AG04450 (cell line): ENCODE results near the gene SELENOI. TPM values are rescaled to one million over a fixed set of nuclear protein-coding genes. Genes with fewer than 3 reads are reported as not detected.

ENCODE experiments used
- CTCF ChIA-PET: fragments of 300-600, 350-600 bp; formaldehyde crosslinking; extraction: SDS; loops from one replicate; lab custom pipeline; 2022; ENCODE audit warnings: antibody characterized with exemption, inconsistent platforms; lab: Charles Lee
- POLR2A ChIA-PET: fragments of 350-600 bp; formaldehyde crosslinking; extraction: SDS; loops from one replicate; lab custom pipeline; 2021; ENCODE audit warnings: antibody characterized with exemption, inconsistent platforms; lab: Yijun Ruan, JAX
- DNase-seq: peaks from one replicate; pipeline ENCODE4 v3.0.0-alpha.2; 2011; ENCODE audit warnings: low read depth, low spot score
- H3K27ac ChIP-seq: one replicate; pipeline ENCODE4 v1.5.1; 2012; ENCODE audit warnings: low read depth, low read length, control low read depth
- H3K27me3 ChIP-seq: one replicate; pipeline ENCODE4 v1.6.0; 2012; ENCODE audit warnings: low read length; ENCODE audit not compliant: control insufficient read depth, insufficient read depth
- H3K4me3 ChIP-seq: 2 replicates; pipeline ENCODE4 v1.5.1; 2011; ENCODE audit warnings: mild to moderate bottlenecking, low read depth, low read length, control low read depth
- H3K9me3 ChIP-seq: 2 replicates; pipeline ENCODE4 v1.5.1; 2012; ENCODE audit warnings: low read length; ENCODE audit not compliant: control insufficient read depth, insufficient read depth
- CTCF ChIP-seq: IDR thresholded peaks from 2 replicates; pipeline ENCODE4 v1.5.1; 2011; ENCODE audit warnings: low read depth, low read length, control low read depth, inconsistent platforms
- polyA plus RNA-seq: library from polyadenylated mRNA; depleted of rRNA; stranded (reverse); fragments of >200 nt; gene quantifications from 2 replicates; pipeline ENCODE4 v1.2.3, GENCODE V29; 2011

The SELENOI gene
- polyA plus RNA-seq, 1 experiment, result 10.9 TPM

GRCh38 chr2:26423750-26424149 is 77.8 kb downstream of the SELENOI start:
- ChIA-PET POLR2A (no interaction called here), CTCF (no interaction called here)
- DNase-seq, result no peak
- Histone ChIP-seq H3K9me3 (no peaks in the 10 kb centered on the region), H3K27me3 (peaks cover 13% of the 10 kb centered on the region), H3K27ac (no peak overlapping the region), H3K4me3 (no peak overlapping the region)
- TF ChIP-seq CTCF, result no peak

GRCh38 chr2:26424221-26424620 is 78.3 kb downstream of the SELENOI start:
- Histone ChIP-seq H3K27ac (no peak overlapping the region), H3K4me3 (no peak overlapping the region), H3K9me3 (no peaks in the 10 kb centered on the region), H3K27me3 (peaks cover 13% of the 10 kb centered on the region)
- TF ChIP-seq CTCF, result no peak
- DNase-seq, result no peak
- ChIA-PET POLR2A (interaction anchor here (0.6 kb wide), 1 partner anchor 118 kb away, joined by 3 read pairs; no protein-coding TSS in a partner anchor), CTCF (no interaction called here)

DNA sequence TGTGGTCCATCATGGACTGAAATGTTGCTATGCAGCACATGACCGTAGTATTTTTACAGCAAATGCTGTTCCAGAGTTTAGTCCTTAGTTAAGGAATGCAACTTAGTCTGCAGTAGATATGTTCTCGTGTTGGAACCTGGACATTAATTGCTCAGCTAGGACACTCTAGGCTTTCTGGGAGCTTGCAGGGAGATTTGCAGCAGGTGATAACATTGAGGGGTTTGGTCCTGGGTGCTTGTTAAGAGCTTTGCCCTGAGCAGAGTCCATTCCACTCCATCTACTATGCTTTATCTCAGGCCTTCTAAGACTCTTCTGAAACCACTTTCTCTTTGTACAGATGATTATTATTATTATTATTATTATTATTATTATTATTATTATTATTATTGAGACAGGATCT is 82.9 kb downstream of the SELENOI start:
- H3K27ac ChIP-seq, result no peak overlapping the region
- no peaks in the 10 kb centered on the region for H3K9me3 ChIP-seq
- ChIA-PET CTCF (no interaction called here), POLR2A (no interaction called here)
- TF ChIP-seq CTCF, result no peak
- no peak for DNase-seq
- H3K27me3 ChIP-seq, result peaks cover 16% of the 10 kb centered on the region
- H3K4me3 ChIP-seq, result no peak overlapping the region

DNA sequence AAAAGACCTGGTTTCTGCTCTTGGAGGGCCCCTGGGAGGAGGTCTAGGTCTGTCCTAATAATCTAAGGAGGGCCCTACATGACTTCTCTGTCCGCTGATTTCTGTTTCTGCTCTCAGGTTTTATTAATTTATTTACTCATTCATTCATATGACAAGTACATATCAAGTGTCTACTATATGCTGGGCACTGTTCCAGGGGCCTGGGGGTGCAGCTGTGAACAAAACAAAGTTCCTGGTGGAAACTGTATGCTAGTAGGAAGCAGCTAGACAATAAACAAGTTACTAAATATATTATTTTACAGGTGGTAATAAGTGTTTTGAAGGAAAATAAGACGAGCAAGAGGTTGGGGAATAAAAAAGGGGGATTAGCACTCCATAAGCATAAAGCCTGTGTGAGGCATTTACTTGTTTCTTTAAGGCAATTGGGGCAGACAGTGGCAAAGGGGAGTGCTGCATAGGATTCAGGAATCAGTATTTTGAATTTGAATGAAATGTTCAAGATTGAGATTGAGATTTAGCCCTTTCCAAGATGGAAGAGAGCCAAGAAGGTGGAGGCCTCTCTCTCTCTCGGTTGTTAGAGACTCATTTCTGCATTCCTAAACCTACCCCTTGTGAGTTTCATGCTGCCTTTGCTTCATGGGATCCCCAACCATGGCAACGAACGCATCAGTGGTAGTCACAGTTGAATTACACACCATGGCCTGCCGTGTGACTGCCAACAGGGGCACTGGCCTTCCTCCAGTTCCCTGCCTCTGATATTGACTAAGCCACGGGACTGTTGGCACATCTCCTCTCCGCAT is 84.0 kb downstream of the SELENOI start:
- no peak for DNase-seq
- H3K27ac ChIP-seq, result no peak overlapping the region
- H3K4me3 ChIP-seq, result no peak overlapping the region
- H3K9me3 ChIP-seq, result no peaks in the 10 kb centered on the region
- CTCF ChIA-PET, result interaction anchor here (0.6 kb wide), 1 partner anchor 532 kb away, joined by 3 read pairs; no protein-coding TSS in a partner anchor
- H3K27me3 ChIP-seq, result peaks cover 14% of the 10 kb centered on the region
- POLR2A ChIA-PET, result no interaction called here
- no peak for TF ChIP-seq CTCF

- no peak for TF ChIP-seq CTCF
- CTCF ChIA-PET, result interaction anchor here (0.6 kb wide), 1 partner anchor 531 kb away, joined by 3 read pairs; no protein-coding TSS in a partner anchor
Measured at GRCh38 chr2:26430826-26431225, 84.9 kb downstream of the SELENOI start.

More at GRCh38 chr2:26430826-26431225, 84.9 kb downstream of the SELENOI start:
- Histone ChIP-seq H3K9me3 (no peaks in the 10 kb centered on the region), H3K27ac (no peak overlapping the region), H3K27me3 (peaks cover 13% of the 10 kb centered on the region), H3K4me3 (no peak overlapping the region)
- POLR2A ChIA-PET, result no interaction called here
- no peak for DNase-seq
